Upper lobe of left lung (tissue), 4 donors: ENCODE results near the gene PCDH1.

Experiments used
- CTCF ChIP-seq, 6 experiments: fragments of 450-650 bp in 4 of 6; fragments of 200-600 bp in 2 of 6; sonication (generic) in 2 of 6; IDR thresholded peaks; one replicate each; pipeline ENCODE4 v1.5.1; 2016 to 2019; ENCODE audit warnings: antibody characterized with exemption in 6 of 6
- EP300 ChIP-seq, 4 donors: sonication (generic); formaldehyde crosslinking; IDR thresholded peaks; one replicate each; pipeline ENCODE4 v1.5.1; 2017; ENCODE audit warnings: antibody characterized with exemption in 4 of 4, control low read depth in 2 of 4

GRCh38 chr5:141920771-141921170, 42.6 kb upstream of the PCDH1 start:
- no peak for TF ChIP-seq CTCF (IDR thresholded peaks at IDR 0.05)
- no peak for TF ChIP-seq EP300 (IDR thresholded peaks at IDR 0.05)
